B cell (primary cell): ENCODE results near the gene MECR. TPM values are rescaled to one million over a fixed set of nuclear protein-coding genes. Genes with fewer than 3 reads are reported as not detected.

Source experiments
- ATAC-seq: fragments of 200-7000 bp; cut with Tn5 transposase; one replicate; pipeline ENCODE4 v1.10.0; 2021; ENCODE audit warnings: low read depth, mild to moderate bottlenecking, moderate number of reproducible peaks, moderate library complexity
- CTCF ChIA-PET: fragments of 350-600 bp; sonication (Branson Sonifier 250); formaldehyde crosslinking; loops from one replicate; lab custom pipeline; 2021; ENCODE audit warnings: antibody characterized with exemption, inconsistent platforms; lab: Charles Lee
- POLR2A ChIA-PET: fragments of 350-600 bp; sonication (Branson Sonifier 250); formaldehyde crosslinking; loops from one replicate; lab custom pipeline; 2021; ENCODE audit warnings: antibody characterized with exemption; lab: Charles Lee
- DNase-seq: peaks from one replicate; pipeline ENCODE4 v3.0.0; 2013
- H2AFZ ChIP-seq: 2 replicates; pipeline ENCODE4 v1.6.1; 2012; ENCODE audit warnings: mild to moderate bottlenecking, low read depth, low read length; ENCODE audit not compliant: insufficient read depth, poor library complexity, severe bottlenecking
- H3K27ac ChIP-seq, 2 donors: 1 replicate in 1 of 2; 2 replicates in 1 of 2; pipeline ENCODE4 v1.5.1; 2012 to 2013; ENCODE audit warnings: low read length in 2 of 2, mild to moderate bottlenecking in 2 of 2, moderate library complexity in 1 of 2
- H3K27me3 ChIP-seq, 4 experiments: fragments of 200-600 bp in 1 of 4; sonication (generic) in 1 of 4; replicated peaks in 1 of 4; 1 replicate in 2 of 4; 2 replicates in 2 of 4; pipeline versions ENCODE4 v1.6.1 to v1.7.0; 2013 to 2016; ENCODE audit warnings: low read length in 3 of 4, mild to moderate bottlenecking in 2 of 4, mixed read lengths in 1 of 4, moderate library complexity in 1 of 4; ENCODE audit not compliant: insufficient read depth in 4 of 4, control insufficient read depth in 3 of 4; ENCODE audit errors: control extremely low read depth in 1 of 4
- H3K36me3 ChIP-seq, 2 experiments: replicated peaks in 1 of 2; 1 replicate in 1 of 2; 2 replicates in 1 of 2; pipeline versions ENCODE4 v1.6.1 to v1.7.1; 2013; ENCODE audit warnings: low read length in 1 of 2; ENCODE audit not compliant: insufficient read depth in 2 of 2, control insufficient read depth in 1 of 2; ENCODE audit errors: control extremely low read depth in 1 of 2, extremely low read depth in 1 of 2
- H3K4me1 ChIP-seq, 2 donors: fragments of 200-600 bp in 1 of 2; sonication (generic) in 1 of 2; 1 replicate in 1 of 2; 2 replicates in 1 of 2; pipeline versions ENCODE4 v1.5.1 to v1.6.1; 2013 to 2017; ENCODE audit warnings: low read length in 2 of 2; ENCODE audit not compliant: control insufficient read depth in 2 of 2, insufficient read depth in 2 of 2
- H3K4me2 ChIP-seq: replicated peaks from 2 replicates; pipeline ENCODE3; 2012; ENCODE audit warnings: mild to moderate bottlenecking, low read depth, low read length; ENCODE audit not compliant: poor library complexity, severe bottlenecking
- H3K4me3 ChIP-seq, 5 experiments: fragments of 200-600 bp in 1 of 5; sonication (generic) in 1 of 5; 1 replicate in 3 of 5; 2 replicates in 2 of 5; pipeline versions ENCODE4 v1.5.1 to v1.7.0; 2011 to 2016; ENCODE audit warnings: low read length in 4 of 5, mild to moderate bottlenecking in 4 of 5, low read depth in 2 of 5, control low read depth in 1 of 5, moderate library complexity in 1 of 5; ENCODE audit not compliant: insufficient read depth in 1 of 5; ENCODE audit errors: control extremely low read depth in 1 of 5, extremely low read depth in 1 of 5
- H3K79me2 ChIP-seq: fragments of 200-600 bp; sonication (generic); one replicate; pipeline ENCODE4 v1.6.0; 2016; ENCODE audit warnings: low read length; ENCODE audit not compliant: control insufficient read depth, insufficient read depth
- H3K9ac ChIP-seq: fragments of 200-600 bp; sonication (generic); 2 replicates; pipeline ENCODE4 v1.6.1; 2017; ENCODE audit warnings: mild to moderate bottlenecking, low read length, moderate library complexity
- H3K9me3 ChIP-seq, 3 donors: one replicate each; pipeline versions ENCODE4 v1.6.1 to v1.7.1; 2013; ENCODE audit warnings: low read length in 2 of 3; ENCODE audit not compliant: control insufficient read depth in 2 of 3, insufficient read depth in 1 of 3; ENCODE audit errors: control extremely low read depth in 1 of 3
- H4K20me1 ChIP-seq: 2 replicates; pipeline ENCODE4 v1.6.0; 2012; ENCODE audit warnings: mild to moderate bottlenecking, low read length; ENCODE audit not compliant: insufficient read depth, control insufficient read depth, poor library complexity, severe bottlenecking
- H3K27ac Mint-ChIP-seq: one replicate; pipeline ENCODE4 v1.8.0; 2021; ENCODE audit warnings: mixed read lengths
- H3K27me3 Mint-ChIP-seq: one replicate; pipeline ENCODE4 v1.8.0; 2021; ENCODE audit warnings: mixed read lengths
- H3K4me1 Mint-ChIP-seq: one replicate; pipeline ENCODE4 v1.8.0; 2021; ENCODE audit warnings: mixed read lengths
- H3K4me3 Mint-ChIP-seq: one replicate; pipeline ENCODE4 v1.8.0; 2021; ENCODE audit warnings: mixed read lengths
- H3K9me3 Mint-ChIP-seq: one replicate; pipeline ENCODE4 v1.8.0; 2022; ENCODE audit warnings: mixed read lengths; ENCODE audit not compliant: insufficient read depth
- CTCF ChIP-seq: fragments of 200-600 bp; IDR thresholded peaks from one replicate; pipeline ENCODE4 v1.8.0; 2022; ENCODE audit warnings: antibody characterized with exemption, mild to moderate bottlenecking
- EZH2 ChIP-seq: IDR thresholded peaks from 2 replicates; pipeline ENCODE4 v1.6.1; 2012; ENCODE audit warnings: borderline replicate concordance, low read depth, mild to moderate bottlenecking, moderate library complexity, low read length; ENCODE audit not compliant: insufficient read depth, poor library complexity, severe bottlenecking
- WGBS: methylation state at CpG from one replicate; pipeline ENCODE4 v1.1.5; 2013; ENCODE audit warnings: missing lambda C conversion rate; ENCODE audit not compliant: insufficient coverage; 5-methylcytosine and 5-hydroxymethylcytosine counted together
- intact Hi-C: fragments of 100-400 bp; cut with micrococcal nuclease; formaldehyde crosslinking; loops from one replicate; pipeline ENCODE4 v1.10.0; 2022
- polyA plus RNA-seq: library from polyadenylated mRNA; depleted of rRNA; stranded (reverse); fragments of >200 nt; gene quantifications from 2 replicates; pipeline ENCODE4 v1.2.3, GENCODE V29; 2012
- total RNA-seq, 2 donors: library from RNA; stranded (reverse); fragments of 120-200 nt in 1 of 2; gene quantifications; 1 replicate in 1 of 2; 2 replicates in 1 of 2; pipeline versions ENCODE4 v1.2.3 to v1.2.4, GENCODE V29; 2013 to 2022

Gene MECR
- total and polyA plus RNA-seq, 2 donors (not counting 1 experiment from before 2014, with no cell fraction given): 15.9 to 16.2 TPM

- H3K9ac ChIP-seq: peak overlapping the region; percentile 100
- TF ChIP-seq EZH2: no peak
- TF ChIP-seq CTCF: no peak
Measured at GRCh38 chr1:29179641-29180184, 51.0 kb downstream of the MECR start.

GRCh38 chr1:29177022-29177705, 53.6 kb downstream of the MECR start:
- ChIA-PET POLR2A (no interaction called here), CTCF (no interaction called here)
- H3K4me1 ChIP-seq: peaks cover 31 to 36% of the 10 kb centered on the region in 2 donors
- H3K4me2 ChIP-seq: no peak overlapping the region
- H3K4me3 ChIP-seq: no peak overlapping the region
- intact Hi-C loops: no loop called here
- Mint-ChIP-seq H3K4me1 (peaks cover 57% of the 10 kb centered on the region), H3K9me3 (no peaks in the 10 kb centered on the region), H3K27ac (no peak overlapping the region), H3K4me3 (peak overlapping the region; percentile 10), H3K27me3 (no peaks in the 10 kb centered on the region)
- ATAC-seq (no peak), DNase-seq (no peak)
- no peaks in the 10 kb centered on the region for H3K27me3 ChIP-seq
- H2AFZ ChIP-seq: no peak overlapping the region
- H4K20me1 ChIP-seq: peaks cover 91% of the 10 kb centered on the region
- WGBS: 82% methylated on average over 8 of the region's 12 CpGs
- H3K36me3 ChIP-seq: peaks cover 2 to 24% of the 10 kb centered on the region in 2 experiments
- no peak overlapping the region for H3K9ac ChIP-seq
- H3K9me3 ChIP-seq: no peaks in the 10 kb centered on the region
- peaks cover 92% of the 10 kb centered on the region for H3K79me2 ChIP-seq
- peak overlapping the region in 1 of 2 donors; percentile 41 for H3K27ac ChIP-seq
- TF ChIP-seq CTCF (no peak), EZH2 (no peak)

More at GRCh38 chr1:29179641-29180184, 51.0 kb downstream of the MECR start:
- H3K79me2 ChIP-seq: peaks cover 67% of the 10 kb centered on the region
- no peak for ATAC-seq
- H3K4me1 ChIP-seq: peaks cover 34 to 42% of the 10 kb centered on the region in 2 donors
- H3K27ac Mint-ChIP-seq: peak overlapping the region; percentile 15
- H3K27ac ChIP-seq: peak overlapping the region; percentile 5 to 99
- H3K4me2 ChIP-seq: peak overlapping the region; percentile 93
- WGBS: 59% methylated on average over 3 of the region's 4 CpGs
- peaks cover 2 to 24% of the 10 kb centered on the region in 2 experiments for H3K36me3 ChIP-seq
- no peaks in the 10 kb centered on the region for H3K27me3 ChIP-seq
- intact Hi-C loops: loop anchor here (5.0 kb wide), 3 partner anchors 57 to 932 kb away; partner anchors contain the start of genes RCC1 and TMEM200B
- no peak for DNase-seq
- ChIA-PET POLR2A (no interaction called here), CTCF (interaction anchor here (0.7 to 5.5 kb wide), 4 partner anchors 21 to 298 kb away, joined by 3 to 52 read pairs (median 4); no protein-coding TSS in a partner anchor)
- H3K27me3 Mint-ChIP-seq: no peaks in the 10 kb centered on the region
- peak overlapping the region; percentile 94 for H3K4me3 Mint-ChIP-seq
- H2AFZ ChIP-seq: no peak overlapping the region
- H3K9me3 ChIP-seq: no peaks in the 10 kb centered on the region
- H3K4me1 Mint-ChIP-seq: peaks cover 51% of the 10 kb centered on the region
- no peaks in the 10 kb centered on the region for H3K9me3 Mint-ChIP-seq
- H4K20me1 ChIP-seq: peaks cover 67% of the 10 kb centered on the region
- H3K4me3 ChIP-seq: peak overlapping the region in 2 of 5 experiments; percentile 85 to 92
